ENCODE data around the gene JTB.
A peak's percentile ranks its signal among the peaks of the same experiment; 100 is the strongest.
"Not testable (repeated sequence)": the region's sequence is repeated elsewhere in the genome, so short reads cannot be mapped to it uniquely, and the experiment has no call there.

JTB gene

GRCh38 chr1:153987621-153988020 lies 10.1 kb upstream of the JTB start:
- Mint-ChIP-seq H3K4me3 (no peak overlapping the region), H3K9me3 (peaks cover under 1% of the 10 kb centered on the region), H3K27ac (peak overlapping the region; percentile 93), H3K4me1 (ENCODE audit: low read depth) (peaks cover 49% of the 10 kb centered on the region), H3K27me3 (no peaks in the 10 kb centered on the region), H3K36me3 (ENCODE audit: low read depth) (peaks cover 21% of the 10 kb centered on the region)
- no peak for DNase-seq

- peaks cover 7% of the 10 kb centered on the region for H3K36me3 Mint-ChIP-seq (ENCODE audit: low read depth)
- peaks cover 39% of the 10 kb centered on the region for H3K4me1 Mint-ChIP-seq (ENCODE audit: low read depth)
- peak within 1 kb of the TSS; percentile 93 for H3K27ac Mint-ChIP-seq
- H3K4me3 Mint-ChIP-seq: peak within 1 kb of the TSS; percentile 81
- H3K27me3 Mint-ChIP-seq: no peaks in the 10 kb centered on the region
- no peaks in the 10 kb centered on the region for H3K9me3 Mint-ChIP-seq
- no peak for DNase-seq
Observed at GRCh38 chr1:153985941-153986761, 8.7 kb upstream of the JTB start, which contains the start of gene RAB13. TSS of gene RAB13 (minus strand) at chr1:153986339. CDS start at chr1:153986236, 103 bp downstream.

- Mint-ChIP-seq H3K4me1 (ENCODE audit: low read depth) (peaks cover 37% of the 10 kb centered on the region), H3K36me3 (ENCODE audit: low read depth) (no peaks in the 10 kb centered on the region), H3K4me3 (peak overlapping the region; percentile 81), H3K27ac (peak overlapping the region; percentile 93), H3K27me3 (no peaks in the 10 kb centered on the region), H3K9me3 (no peaks in the 10 kb centered on the region)
- DNase-seq: peak; percentile 68
Observed at GRCh38 chr1:153985341-153985912, 8.0 kb upstream of the JTB start.

- Mint-ChIP-seq H3K27me3 (no peaks in the 10 kb centered on the region), H3K27ac (peak overlapping the region; percentile 30), H3K4me1 (ENCODE audit: low read depth) (peaks cover 31% of the 10 kb centered on the region), H3K36me3 (ENCODE audit: low read depth) (no peaks in the 10 kb centered on the region), H3K9me3 (no peaks in the 10 kb centered on the region), H3K4me3 (no peak overlapping the region)
- no peak for DNase-seq
Observed at GRCh38 chr1:153984123-153984894, 6.8 kb upstream of the JTB start.

- H3K9me3 Mint-ChIP-seq, H3K27ac Mint-ChIP-seq, H3K27me3 Mint-ChIP-seq, H3K4me3 Mint-ChIP-seq, DNase-seq: not testable (repeated sequence)
- Mint-ChIP-seq H3K36me3 (ENCODE audit: low read depth) (peaks cover 19% of the 10 kb centered on the region), H3K4me1 (ENCODE audit: low read depth) (peaks cover 36% of the 10 kb centered on the region)
Observed at GRCh38 chr1:153981735-153982134, 4.3 kb upstream of the JTB start.

- DNase-seq, H3K9me3 Mint-ChIP-seq, H3K27me3 Mint-ChIP-seq: not testable (repeated sequence)
- H3K36me3 Mint-ChIP-seq (ENCODE audit: low read depth): peaks cover 46% of the 10 kb centered on the region
- peak overlapping the region; percentile 99 for H3K4me3 Mint-ChIP-seq
- H3K27ac Mint-ChIP-seq: peak overlapping the region; percentile 97
- peaks cover 32% of the 10 kb centered on the region for H3K4me1 Mint-ChIP-seq (ENCODE audit: low read depth)
Observed at GRCh38 chr1:153979091-153979490, 1.6 kb upstream of the JTB start.

GRCh38 chr1:153978274-153978909 lies 918 bp upstream of the JTB start:
- H3K4me3 Mint-ChIP-seq: peak overlapping the region; percentile 99
- peaks cover 53% of the 10 kb centered on the region for H3K36me3 Mint-ChIP-seq (ENCODE audit: low read depth)
- no peak for DNase-seq
- H3K9me3 Mint-ChIP-seq: no peaks in the 10 kb centered on the region
- H3K27ac Mint-ChIP-seq: peak overlapping the region; percentile 97
- peaks cover 34% of the 10 kb centered on the region for H3K4me1 Mint-ChIP-seq (ENCODE audit: low read depth)
- no peaks in the 10 kb centered on the region for H3K27me3 Mint-ChIP-seq

- Mint-ChIP-seq H3K9me3 (no peaks in the 10 kb centered on the region), H3K27ac (peak overlapping the region; percentile 97), H3K4me3 (peak overlapping the region; percentile 99), H3K36me3 (ENCODE audit: low read depth) (peaks cover 65% of the 10 kb centered on the region), H3K4me1 (ENCODE audit: low read depth) (peaks cover 42% of the 10 kb centered on the region), H3K27me3 (no peaks in the 10 kb centered on the region)
- DNase-seq: no peak
Observed at GRCh38 chr1:153976819-153977249, 640 bp downstream of the JTB start.

GRCh38 chr1:153973525-153973924 lies 3.9 kb downstream of the JTB start:
- Mint-ChIP-seq H3K9me3 (no peaks in the 10 kb centered on the region), H3K36me3 (ENCODE audit: low read depth) (peaks cover 60% of the 10 kb centered on the region), H3K4me1 (ENCODE audit: low read depth) (peaks cover 46% of the 10 kb centered on the region), H3K4me3 (no peak overlapping the region), H3K27ac (peak overlapping the region; percentile 97), H3K27me3 (no peaks in the 10 kb centered on the region)
- DNase-seq: no peak

- H3K27ac Mint-ChIP-seq: peak overlapping the region; percentile 97
- H3K4me3 Mint-ChIP-seq: no peak overlapping the region
- peaks cover 46% of the 10 kb centered on the region for H3K4me1 Mint-ChIP-seq (ENCODE audit: low read depth)
- H3K27me3 Mint-ChIP-seq: no peaks in the 10 kb centered on the region
- H3K9me3 Mint-ChIP-seq: no peaks in the 10 kb centered on the region
- DNase-seq: no peak
- peaks cover 57% of the 10 kb centered on the region for H3K36me3 Mint-ChIP-seq (ENCODE audit: low read depth)
Observed at GRCh38 chr1:153973071-153973470, 4.4 kb downstream of the JTB start.

GRCh38 chr1:153970346-153970745 lies 7.1 kb downstream of the JTB start:
- Mint-ChIP-seq H3K9me3 (no peaks in the 10 kb centered on the region), H3K4me1 (ENCODE audit: low read depth) (peaks cover 51% of the 10 kb centered on the region), H3K27me3 (no peaks in the 10 kb centered on the region), H3K4me3 (no peak overlapping the region), H3K36me3 (ENCODE audit: low read depth) (peaks cover 52% of the 10 kb centered on the region), H3K27ac (no peak overlapping the region)
- no peak for DNase-seq

GRCh38 chr1:153968972-153969371 lies 8.5 kb downstream of the JTB start:
- peak overlapping the region; percentile 27 for H3K27ac Mint-ChIP-seq
- H3K9me3 Mint-ChIP-seq: no peaks in the 10 kb centered on the region
- H3K4me3 Mint-ChIP-seq: no peak overlapping the region
- DNase-seq: no peak
- H3K36me3 Mint-ChIP-seq (ENCODE audit: low read depth): peaks cover 41% of the 10 kb centered on the region
- H3K27me3 Mint-ChIP-seq: no peaks in the 10 kb centered on the region
- H3K4me1 Mint-ChIP-seq (ENCODE audit: low read depth): peaks cover 49% of the 10 kb centered on the region

GRCh38 chr1:153968408-153968807 lies 9.1 kb downstream of the JTB start:
- peak overlapping the region; percentile 27 for H3K27ac Mint-ChIP-seq
- no peaks in the 10 kb centered on the region for H3K9me3 Mint-ChIP-seq
- peaks cover 52% of the 10 kb centered on the region for H3K4me1 Mint-ChIP-seq (ENCODE audit: low read depth)

GRCh38 chr1:153968000-153968363 lies 9.5 kb downstream of the JTB start:
- Mint-ChIP-seq H3K4me3 (peak overlapping the region; percentile 90), H3K9me3 (no peaks in the 10 kb centered on the region), H3K36me3 (ENCODE audit: low read depth) (peaks cover 36% of the 10 kb centered on the region), H3K27ac (peak overlapping the region; percentile 95), H3K4me1 (ENCODE audit: low read depth) (peaks cover 53% of the 10 kb centered on the region), H3K27me3 (no peaks in the 10 kb centered on the region)
- no peak for DNase-seq

More at GRCh38 chr1:153968408-153968807, 9.1 kb downstream of the JTB start:
- peak overlapping the region; percentile 90 for H3K4me3 Mint-ChIP-seq
- H3K36me3 Mint-ChIP-seq (ENCODE audit: low read depth): peaks cover 37% of the 10 kb centered on the region
- no peaks in the 10 kb centered on the region for H3K27me3 Mint-ChIP-seq
- no peak for DNase-seq
